ENCODE results near the gene LRRC32.

The LRRC32 gene

GRCh38 chr11:76698321-76699043 lies 27.9 kb upstream of the LRRC32 start:
- DNase-seq, result no peak

GRCh38 chr11:76696756-76697155 lies 26.2 kb upstream of the LRRC32 start:
- no peak for DNase-seq

- DNase-seq, result no peak
These were observed 25.2 kb upstream of the LRRC32 start for GRCh38 chr11:76695771-76696170.

GRCh38 chr11:76695133-76695532 lies 24.6 kb upstream of the LRRC32 start:
- DNase-seq, result no peak

- no peak for DNase-seq
These were observed 24.1 kb upstream of the LRRC32 start for GRCh38 chr11:76694664-76695063.

- DNase-seq, result no peak
These were observed 23.3 kb upstream of the LRRC32 start for GRCh38 chr11:76693806-76694205.

GRCh38 chr11:76692956-76693355 lies 22.4 kb upstream of the LRRC32 start:
- no peak for DNase-seq

- DNase-seq, result no peak
These were observed 21.1 kb upstream of the LRRC32 start for GRCh38 chr11:76691655-76692054.

GRCh38 chr11:76690736-76691135 lies 20.2 kb upstream of the LRRC32 start:
- DNase-seq, result no peak

- DNase-seq, result no peak
These were observed 19.0 kb upstream of the LRRC32 start for GRCh38 chr11:76689313-76690260.

- DNase-seq, result no peak
These were observed 17.6 kb upstream of the LRRC32 start for GRCh38 chr11:76688146-76688545.

- no peak for DNase-seq
These were observed 15.9 kb upstream of the LRRC32 start for GRCh38 chr11:76686261-76687079.

GRCh38 chr11:76685831-76686230 lies 15.3 kb upstream of the LRRC32 start:
- no peak for DNase-seq

- DNase-seq, result no peak
These were observed 14.7 kb upstream of the LRRC32 start for GRCh38 chr11:76685237-76685636.

- no peak for DNase-seq
These were observed 14.0 kb upstream of the LRRC32 start for GRCh38 chr11:76684516-76684915.

GRCh38 chr11:76683161-76684095 lies 12.9 kb upstream of the LRRC32 start:
- DNase-seq, result no peak

GRCh38 chr11:76682684-76683083 lies 12.1 kb upstream of the LRRC32 start:
- DNase-seq, result no peak

- DNase-seq, result no peak
These were observed 11.6 kb upstream of the LRRC32 start for GRCh38 chr11:76682106-76682505.

GRCh38 chr11:76680518-76681425 lies 10.2 kb upstream of the LRRC32 start:
- DNase-seq, result peak; percentile 84

GRCh38 chr11:76678321-76678720 lies 7.8 kb upstream of the LRRC32 start:
- DNase-seq, result no peak

GRCh38 chr11:76677458-76677765 lies 6.9 kb upstream of the LRRC32 start:
- no peak for DNase-seq
